Measurements from ENCODE around the gene NPVF. TPM values are rescaled to one million over a fixed set of nuclear protein-coding genes. Genes with fewer than 3 reads are reported as not detected.

NPVF gene
- total and polyA plus RNA-seq, 4 donors = not detected

DNA sequence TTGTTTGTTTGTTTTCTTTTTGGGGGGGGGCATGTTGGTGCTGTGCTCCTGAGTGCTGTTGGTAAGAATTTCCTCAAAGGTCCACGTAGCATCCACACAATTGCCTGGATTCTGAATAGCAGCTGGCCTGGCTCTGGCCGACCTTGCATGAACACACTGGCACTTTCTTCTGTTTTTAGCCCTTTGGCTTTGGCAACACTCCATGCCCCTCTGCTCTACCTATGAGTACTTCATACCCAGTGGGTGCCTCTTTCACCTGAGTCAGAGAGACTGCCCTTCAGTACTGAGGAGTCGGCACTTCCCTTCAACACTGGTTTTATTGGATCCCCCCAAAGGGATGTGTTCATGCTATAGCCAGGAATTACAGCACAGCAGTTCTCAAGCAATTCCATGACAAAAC, 7.2 kb upstream of the NPVF start:
- DNase-seq (ENCODE audit: low spot score) = no peak
- no peaks in the 10 kb centered on the region for H3K27me3 ChIP-seq (ENCODE audit: control insufficient read depth in 4 of 4, insufficient read depth in 4 of 4, low read length in 3 of 4)
- no peaks in the 10 kb centered on the region for H3K4me1 ChIP-seq (ENCODE audit: control insufficient read depth in 4 of 4, insufficient read depth in 4 of 4, low read length in 3 of 4)
- no peaks in the 10 kb centered on the region for H3K9me3 ChIP-seq (ENCODE audit: control insufficient read depth in 4 of 4, low read length in 3 of 4)
- H3K4me3 ChIP-seq (ENCODE audit: low read depth in 1 of 3, low read length in 3 of 3) = no peak overlapping the region
- 93% methylated on average over 3 of the region's 3 CpGs for WGBS
- H3K36me3 ChIP-seq (ENCODE audit: control insufficient read depth in 4 of 4, insufficient read depth in 3 of 4, low read depth in 1 of 4, low read length in 3 of 4) = no peaks in the 10 kb centered on the region
- H3K9ac ChIP-seq (ENCODE audit: low read depth in 1 of 2, low read length in 2 of 2) = no peak overlapping the region
- no peak for TF ChIP-seq HNF4A (conservative IDR thresholded peaks at IDR 0.05)
- TF ChIP-seq GABPA (IDR thresholded peaks at IDR 0.05 in 1 of 2, conservative IDR thresholded peaks at IDR 0.05 in 1 of 2) = no peak
- TF ChIP-seq RXRA (IDR thresholded peaks at IDR 0.05) = no peak
- no peak for TF ChIP-seq FOXA1 (IDR thresholded peaks at IDR 0.05)
- TF ChIP-seq RAD21 (IDR thresholded peaks at IDR 0.05) = no peak
- no peak for TF ChIP-seq SP1 (IDR thresholded peaks at IDR 0.05)
- TF ChIP-seq, protein P1, sequence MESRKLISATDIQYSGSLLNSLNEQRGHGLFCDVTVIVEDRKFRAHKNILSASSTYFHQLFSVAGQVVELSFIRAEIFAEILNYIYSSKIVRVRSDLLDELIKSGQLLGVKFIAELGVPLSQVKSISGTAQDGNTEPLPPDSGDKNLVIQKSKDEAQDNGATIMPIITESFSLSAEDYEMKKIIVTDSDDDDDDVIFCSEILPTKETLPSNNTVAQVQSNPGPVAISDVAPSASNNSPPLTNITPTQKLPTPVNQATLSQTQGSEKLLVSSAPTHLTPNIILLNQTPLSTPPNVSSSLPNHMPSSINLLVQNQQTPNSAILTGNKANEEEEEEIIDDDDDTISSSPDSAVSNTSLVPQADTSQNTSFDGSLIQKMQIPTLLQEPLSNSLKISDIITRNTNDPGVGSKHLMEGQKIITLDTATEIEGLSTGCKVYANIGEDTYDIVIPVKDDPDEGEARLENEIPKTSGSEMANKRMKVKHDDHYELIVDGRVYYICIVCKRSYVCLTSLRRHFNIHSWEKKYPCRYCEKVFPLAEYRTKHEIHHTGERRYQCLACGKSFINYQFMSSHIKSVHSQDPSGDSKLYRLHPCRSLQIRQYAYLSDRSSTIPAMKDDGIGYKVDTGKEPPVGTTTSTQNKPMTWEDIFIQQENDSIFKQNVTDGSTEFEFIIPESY (IDR thresholded peaks at IDR 0.05) = no peak
- no peak overlapping the region for H3K27ac ChIP-seq (ENCODE audit: low read depth in 1 of 2, low read length in 2 of 2)

DNA sequence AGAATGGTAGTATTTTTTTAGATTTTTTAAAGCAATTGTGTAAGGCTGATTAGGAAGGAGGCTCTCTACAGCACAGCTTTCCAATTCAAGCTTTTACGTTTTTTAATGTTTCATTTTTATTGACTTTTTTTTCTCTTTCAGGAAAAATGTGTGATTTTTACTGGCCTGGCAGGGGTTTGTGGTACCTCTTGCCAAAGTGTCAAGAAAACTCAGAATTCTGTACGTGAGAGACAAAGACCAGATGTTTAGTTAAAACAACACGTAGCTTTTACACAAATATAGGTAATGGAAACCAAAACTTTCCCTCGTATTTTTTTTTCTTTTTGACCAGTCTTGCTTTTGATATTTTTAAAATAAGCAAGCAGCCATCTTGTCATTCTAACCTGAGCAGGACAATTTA, 6.0 kb upstream of the NPVF start:
- TF ChIP-seq RAD21 (IDR thresholded peaks at IDR 0.05) (no peak), HNF4A (conservative IDR thresholded peaks at IDR 0.05) (no peak), HNF4G (IDR thresholded peaks at IDR 0.05) (no peak), JUND (IDR thresholded peaks at IDR 0.05) (no peak), GABPA (IDR thresholded peaks at IDR 0.05 in 1 of 2, conservative IDR thresholded peaks at IDR 0.05 in 1 of 2) (no peak), FOXA1 (IDR thresholded peaks at IDR 0.05) (no peak), SP1 (IDR thresholded peaks at IDR 0.05) (no peak), TAF1 (conservative IDR thresholded peaks at IDR 0.05) (no peak), NR2F2 (IDR thresholded peaks at IDR 0.05) (no peak), EGR1 (IDR thresholded peaks at IDR 0.05; ENCODE audit: low read depth in 2 of 2) (no peak), YY1 (IDR thresholded peaks at IDR 0.05) (no peak), FOXA2 (IDR thresholded peaks at IDR 0.05) (no peak), RXRA (IDR thresholded peaks at IDR 0.05) (no peak)
- TF ChIP-seq, protein P2, sequence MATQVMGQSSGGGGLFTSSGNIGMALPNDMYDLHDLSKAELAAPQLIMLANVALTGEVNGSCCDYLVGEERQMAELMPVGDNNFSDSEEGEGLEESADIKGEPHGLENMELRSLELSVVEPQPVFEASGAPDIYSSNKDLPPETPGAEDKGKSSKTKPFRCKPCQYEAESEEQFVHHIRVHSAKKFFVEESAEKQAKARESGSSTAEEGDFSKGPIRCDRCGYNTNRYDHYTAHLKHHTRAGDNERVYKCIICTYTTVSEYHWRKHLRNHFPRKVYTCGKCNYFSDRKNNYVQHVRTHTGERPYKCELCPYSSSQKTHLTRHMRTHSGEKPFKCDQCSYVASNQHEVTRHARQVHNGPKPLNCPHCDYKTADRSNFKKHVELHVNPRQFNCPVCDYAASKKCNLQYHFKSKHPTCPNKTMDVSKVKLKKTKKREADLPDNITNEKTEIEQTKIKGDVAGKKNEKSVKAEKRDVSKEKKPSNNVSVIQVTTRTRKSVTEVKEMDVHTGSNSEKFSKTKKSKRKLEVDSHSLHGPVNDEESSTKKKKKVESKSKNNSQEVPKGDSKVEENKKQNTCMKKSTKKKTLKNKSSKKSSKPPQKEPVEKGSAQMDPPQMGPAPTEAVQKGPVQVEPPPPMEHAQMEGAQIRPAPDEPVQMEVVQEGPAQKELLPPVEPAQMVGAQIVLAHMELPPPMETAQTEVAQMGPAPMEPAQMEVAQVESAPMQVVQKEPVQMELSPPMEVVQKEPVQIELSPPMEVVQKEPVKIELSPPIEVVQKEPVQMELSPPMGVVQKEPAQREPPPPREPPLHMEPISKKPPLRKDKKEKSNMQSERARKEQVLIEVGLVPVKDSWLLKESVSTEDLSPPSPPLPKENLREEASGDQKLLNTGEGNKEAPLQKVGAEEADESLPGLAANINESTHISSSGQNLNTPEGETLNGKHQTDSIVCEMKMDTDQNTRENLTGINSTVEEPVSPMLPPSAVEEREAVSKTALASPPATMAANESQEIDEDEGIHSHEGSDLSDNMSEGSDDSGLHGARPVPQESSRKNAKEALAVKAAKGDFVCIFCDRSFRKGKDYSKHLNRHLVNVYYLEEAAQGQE (IDR thresholded peaks at IDR 0.05) = no peak
- TF ChIP-seq, protein P3, sequence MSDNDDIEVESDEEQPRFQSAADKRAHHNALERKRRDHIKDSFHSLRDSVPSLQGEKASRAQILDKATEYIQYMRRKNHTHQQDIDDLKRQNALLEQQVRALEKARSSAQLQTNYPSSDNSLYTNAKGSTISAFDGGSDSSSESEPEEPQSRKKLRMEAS (IDR thresholded peaks at IDR 0.05) = no peak
- TF ChIP-seq, protein P1 (IDR thresholded peaks at IDR 0.05) = no peak
- TF ChIP-seq, protein P4, sequence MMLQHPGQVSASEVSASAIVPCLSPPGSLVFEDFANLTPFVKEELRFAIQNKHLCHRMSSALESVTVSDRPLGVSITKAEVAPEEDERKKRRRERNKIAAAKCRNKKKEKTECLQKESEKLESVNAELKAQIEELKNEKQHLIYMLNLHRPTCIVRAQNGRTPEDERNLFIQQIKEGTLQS (IDR thresholded peaks at IDR 0.05) = no peak
- TF ChIP-seq, protein P5, sequence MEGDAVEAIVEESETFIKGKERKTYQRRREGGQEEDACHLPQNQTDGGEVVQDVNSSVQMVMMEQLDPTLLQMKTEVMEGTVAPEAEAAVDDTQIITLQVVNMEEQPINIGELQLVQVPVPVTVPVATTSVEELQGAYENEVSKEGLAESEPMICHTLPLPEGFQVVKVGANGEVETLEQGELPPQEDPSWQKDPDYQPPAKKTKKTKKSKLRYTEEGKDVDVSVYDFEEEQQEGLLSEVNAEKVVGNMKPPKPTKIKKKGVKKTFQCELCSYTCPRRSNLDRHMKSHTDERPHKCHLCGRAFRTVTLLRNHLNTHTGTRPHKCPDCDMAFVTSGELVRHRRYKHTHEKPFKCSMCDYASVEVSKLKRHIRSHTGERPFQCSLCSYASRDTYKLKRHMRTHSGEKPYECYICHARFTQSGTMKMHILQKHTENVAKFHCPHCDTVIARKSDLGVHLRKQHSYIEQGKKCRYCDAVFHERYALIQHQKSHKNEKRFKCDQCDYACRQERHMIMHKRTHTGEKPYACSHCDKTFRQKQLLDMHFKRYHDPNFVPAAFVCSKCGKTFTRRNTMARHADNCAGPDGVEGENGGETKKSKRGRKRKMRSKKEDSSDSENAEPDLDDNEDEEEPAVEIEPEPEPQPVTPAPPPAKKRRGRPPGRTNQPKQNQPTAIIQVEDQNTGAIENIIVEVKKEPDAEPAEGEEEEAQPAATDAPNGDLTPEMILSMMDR (IDR thresholded peaks at IDR 0.05; ENCODE audit: low read depth, low read length, missing input control) = no peak
- no peak for DNase-seq (ENCODE audit: low spot score)
- Histone ChIP-seq H3K27me3 (ENCODE audit: control insufficient read depth in 4 of 4, insufficient read depth in 4 of 4, low read length in 3 of 4) (peaks cover 0 to 3% (median 0%) of the 10 kb centered on the region in 4 donors), H3K9ac (ENCODE audit: low read depth in 1 of 2, low read length in 2 of 2) (no peak overlapping the region), H3K4me1 (ENCODE audit: control insufficient read depth in 4 of 4, insufficient read depth in 4 of 4, low read length in 3 of 4) (no peaks in the 10 kb centered on the region), H3K36me3 (ENCODE audit: control insufficient read depth in 4 of 4, insufficient read depth in 3 of 4, low read depth in 1 of 4, low read length in 3 of 4) (no peaks in the 10 kb centered on the region), H3K4me3 (ENCODE audit: low read depth in 1 of 3, low read length in 3 of 3) (no peak overlapping the region), H3K27ac (ENCODE audit: low read depth in 1 of 2, low read length in 2 of 2) (no peak overlapping the region), H3K9me3 (ENCODE audit: control insufficient read depth in 4 of 4, low read length in 3 of 4) (no peaks in the 10 kb centered on the region)
- 84% methylated on average over 4 of the region's 4 CpGs for WGBS

Measured in liver (tissue), 9 donors.